ENCODE data around the gene S100A1. TPM values are rescaled to one million over a fixed set of nuclear protein-coding genes. Genes with fewer than 3 reads are reported as not detected.

Gene S100A1
- total and polyA plus RNA-seq, 2 of the 13 experiments (the other 11 are each of a cell fraction or from before 2014, with no cell fraction given), result 120 to 251 TPM

GRCh38 chr1:153626904-153627714 lies 1.1 kb upstream of the S100A1 start, which contains the start of gene S100A13 (continued):
- TF ChIP-seq KLF11 (CRISPR knock-in tag; IDR thresholded peaks at IDR 0.05), result peak; percentile 82; the same call in 1 of the 2 replicates
- peak; percentile 94 for TF ChIP-seq POLR2G (IDR thresholded peaks at IDR 0.05; ENCODE audit: low read depth, low read length)
- peak; percentile 51 for TF ChIP-seq HIVEP1 (CRISPR knock-in tag; IDR thresholded peaks at IDR 0.05)
- TF ChIP-seq ZNF280B (CRISPR knock-in tag; IDR thresholded peaks at IDR 0.05; ENCODE audit: borderline replicate concordance), result 0 out of 2 replicates have a peak, but pooled peaks have one; percentile 18
- TF ChIP-seq ZNF235 (CRISPR knock-in tag; IDR thresholded peaks at IDR 0.05; ENCODE audit: borderline replicate concordance), result no peak
- no peak for TF ChIP-seq MEIS1 (CRISPR knock-in tag; IDR thresholded peaks at IDR 0.05; ENCODE audit: borderline replicate concordance)
- 0 out of 2 replicates have a peak, but pooled peaks have one; percentile 19 for TF ChIP-seq HNF4A (CRISPR knock-in tag; IDR thresholded peaks at IDR 0.05)
- TF ChIP-seq ZNF326 (CRISPR knock-in tag; IDR thresholded peaks at IDR 0.05; ENCODE audit: borderline replicate concordance), result no peak
- no peak for TF ChIP-seq SMARCE1 (IDR thresholded peaks at IDR 0.05; ENCODE audit: borderline replicate concordance)
- TF ChIP-seq ZBTB26 (CRISPR knock-in tag; IDR thresholded peaks at IDR 0.05; ENCODE audit: borderline replicate concordance), result no peak
- TF ChIP-seq ZNF317 (CRISPR knock-in tag; IDR thresholded peaks at IDR 0.05), result no peak
- no peak for TF ChIP-seq ZNF383 (CRISPR knock-in tag; IDR thresholded peaks at IDR 0.05; ENCODE audit: borderline replicate concordance)
- TF ChIP-seq CENPBD1 (CRISPR knock-in tag; IDR thresholded peaks at IDR 0.05; ENCODE audit: borderline replicate concordance, low read depth), result no peak
- no peak for TF ChIP-seq ZNF781 (CRISPR knock-in tag; IDR thresholded peaks at IDR 0.05; ENCODE audit: borderline replicate concordance, not compliant biosample characterization)
- TF ChIP-seq ZNF337 (CRISPR knock-in tag; IDR thresholded peaks at IDR 0.05; ENCODE audit: borderline replicate concordance, low read depth), result no peak
- TF ChIP-seq TEAD3 (CRISPR knock-in tag; optimal IDR thresholded peaks at IDR 0.05; ENCODE audit: borderline replicate concordance), result peak; percentile 23
- TF ChIP-seq SCMH1 (CRISPR knock-in tag; IDR thresholded peaks at IDR 0.05; ENCODE audit: borderline replicate concordance), result no peak
- peak; percentile 59 for TF ChIP-seq ZFX (CRISPR knock-in tag; IDR thresholded peaks at IDR 0.05; ENCODE audit: low read depth)
- TF ChIP-seq CCAR2 (optimal IDR thresholded peaks at IDR 0.05; ENCODE audit: low read depth, low read length), result no peak
- no peak for TF ChIP-seq SKI (IDR thresholded peaks at IDR 0.05; ENCODE audit: partially characterized antibody)
- TF ChIP-seq ZNF20 (CRISPR knock-in tag; IDR thresholded peaks at IDR 0.05), result no peak
- no peak for TF ChIP-seq JARID2 (CRISPR knock-in tag; IDR thresholded peaks at IDR 0.05; ENCODE audit: insufficient replicate concordance)
- TF ChIP-seq TFDP2 (CRISPR knock-in tag; IDR thresholded peaks at IDR 0.05), result peak; percentile 28; the same call in 1 of the 2 replicates
- no peak; the same call in none of the 2 replicates for TF ChIP-seq ONECUT2 (CRISPR knock-in tag; IDR thresholded peaks at IDR 0.05)
- no peak for TF ChIP-seq ZSCAN9 (CRISPR knock-in tag; IDR thresholded peaks at IDR 0.05; ENCODE audit: borderline replicate concordance)
- no peak for TF ChIP-seq NONO (IDR thresholded peaks at IDR 0.05)
- no peak for TF ChIP-seq NONO (CRISPR knock-in tag; conservative IDR thresholded peaks at IDR 0.05)
